Measurements from ENCODE around the gene MINPP1.
"Not testable (repeated sequence)": the region's sequence is repeated elsewhere in the genome, so short reads cannot be mapped to it uniquely, and the experiment has no call there.

DNA sequence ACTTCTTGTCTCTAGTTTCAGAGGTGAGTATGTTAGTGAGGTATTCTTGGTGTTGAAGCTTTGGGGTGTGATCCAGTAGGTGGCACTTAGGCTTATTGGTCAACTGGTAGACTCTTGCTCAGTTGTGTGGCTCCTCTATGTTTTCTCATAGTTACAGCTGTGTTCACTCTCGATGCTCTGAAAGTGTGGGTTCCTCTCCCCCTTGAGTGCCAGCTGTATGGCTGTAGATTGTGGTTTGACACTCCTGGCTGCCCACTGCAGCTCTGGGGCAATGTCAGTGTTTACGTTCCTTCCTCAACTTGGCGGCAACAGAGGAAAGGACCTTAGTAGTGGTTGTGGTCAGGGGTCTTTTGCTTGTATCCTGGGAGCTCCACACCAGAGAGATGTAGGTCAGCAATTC is 37.8 kb upstream of the MINPP1 start:
- TF ChIP-seq, protein P1, sequence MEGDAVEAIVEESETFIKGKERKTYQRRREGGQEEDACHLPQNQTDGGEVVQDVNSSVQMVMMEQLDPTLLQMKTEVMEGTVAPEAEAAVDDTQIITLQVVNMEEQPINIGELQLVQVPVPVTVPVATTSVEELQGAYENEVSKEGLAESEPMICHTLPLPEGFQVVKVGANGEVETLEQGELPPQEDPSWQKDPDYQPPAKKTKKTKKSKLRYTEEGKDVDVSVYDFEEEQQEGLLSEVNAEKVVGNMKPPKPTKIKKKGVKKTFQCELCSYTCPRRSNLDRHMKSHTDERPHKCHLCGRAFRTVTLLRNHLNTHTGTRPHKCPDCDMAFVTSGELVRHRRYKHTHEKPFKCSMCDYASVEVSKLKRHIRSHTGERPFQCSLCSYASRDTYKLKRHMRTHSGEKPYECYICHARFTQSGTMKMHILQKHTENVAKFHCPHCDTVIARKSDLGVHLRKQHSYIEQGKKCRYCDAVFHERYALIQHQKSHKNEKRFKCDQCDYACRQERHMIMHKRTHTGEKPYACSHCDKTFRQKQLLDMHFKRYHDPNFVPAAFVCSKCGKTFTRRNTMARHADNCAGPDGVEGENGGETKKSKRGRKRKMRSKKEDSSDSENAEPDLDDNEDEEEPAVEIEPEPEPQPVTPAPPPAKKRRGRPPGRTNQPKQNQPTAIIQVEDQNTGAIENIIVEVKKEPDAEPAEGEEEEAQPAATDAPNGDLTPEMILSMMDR (IDR thresholded peaks at IDR 0.05), result not testable (repeated sequence)
- TF ChIP-seq EP300 (IDR thresholded peaks at IDR 0.05; ENCODE audit: low read depth); POLR2A (IDR thresholded peaks at IDR 0.05); POLR2AphosphoS5 (IDR thresholded peaks at IDR 0.05): not testable (repeated sequence)

Data from transverse colon (tissue), 4 donors.